ENCODE measurements around the gene ANAPC10.

The ANAPC10 gene

DNA sequence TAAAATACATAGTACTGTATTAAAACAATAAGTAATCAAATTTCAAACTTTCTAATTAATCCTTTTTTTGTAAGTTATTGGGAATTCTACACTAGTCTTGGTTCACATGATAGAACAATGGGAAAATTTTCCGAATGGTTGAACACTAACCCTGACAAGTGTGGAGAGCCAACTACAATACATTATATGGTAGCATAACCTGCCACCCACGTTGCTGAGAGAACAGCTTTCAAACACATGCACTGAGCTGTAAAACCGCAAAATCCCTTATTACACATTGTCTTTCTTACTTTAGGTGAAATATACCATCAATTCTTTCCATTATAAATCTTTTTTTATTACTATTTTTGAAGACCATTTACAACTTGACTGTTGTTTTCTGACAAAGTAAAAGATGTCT is 54.7 kb downstream of the ANAPC10 start:
- peak; percentile 18 for DNase-seq (ENCODE audit: low read depth)
- TF ChIP-seq, protein P1, sequence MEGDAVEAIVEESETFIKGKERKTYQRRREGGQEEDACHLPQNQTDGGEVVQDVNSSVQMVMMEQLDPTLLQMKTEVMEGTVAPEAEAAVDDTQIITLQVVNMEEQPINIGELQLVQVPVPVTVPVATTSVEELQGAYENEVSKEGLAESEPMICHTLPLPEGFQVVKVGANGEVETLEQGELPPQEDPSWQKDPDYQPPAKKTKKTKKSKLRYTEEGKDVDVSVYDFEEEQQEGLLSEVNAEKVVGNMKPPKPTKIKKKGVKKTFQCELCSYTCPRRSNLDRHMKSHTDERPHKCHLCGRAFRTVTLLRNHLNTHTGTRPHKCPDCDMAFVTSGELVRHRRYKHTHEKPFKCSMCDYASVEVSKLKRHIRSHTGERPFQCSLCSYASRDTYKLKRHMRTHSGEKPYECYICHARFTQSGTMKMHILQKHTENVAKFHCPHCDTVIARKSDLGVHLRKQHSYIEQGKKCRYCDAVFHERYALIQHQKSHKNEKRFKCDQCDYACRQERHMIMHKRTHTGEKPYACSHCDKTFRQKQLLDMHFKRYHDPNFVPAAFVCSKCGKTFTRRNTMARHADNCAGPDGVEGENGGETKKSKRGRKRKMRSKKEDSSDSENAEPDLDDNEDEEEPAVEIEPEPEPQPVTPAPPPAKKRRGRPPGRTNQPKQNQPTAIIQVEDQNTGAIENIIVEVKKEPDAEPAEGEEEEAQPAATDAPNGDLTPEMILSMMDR (conservative IDR thresholded peaks at IDR 0.05; ENCODE audit: low read depth, low read length) = no peak
- H3K4me3 ChIP-seq (ENCODE audit: low read length) = no peak overlapping the region

DNA sequence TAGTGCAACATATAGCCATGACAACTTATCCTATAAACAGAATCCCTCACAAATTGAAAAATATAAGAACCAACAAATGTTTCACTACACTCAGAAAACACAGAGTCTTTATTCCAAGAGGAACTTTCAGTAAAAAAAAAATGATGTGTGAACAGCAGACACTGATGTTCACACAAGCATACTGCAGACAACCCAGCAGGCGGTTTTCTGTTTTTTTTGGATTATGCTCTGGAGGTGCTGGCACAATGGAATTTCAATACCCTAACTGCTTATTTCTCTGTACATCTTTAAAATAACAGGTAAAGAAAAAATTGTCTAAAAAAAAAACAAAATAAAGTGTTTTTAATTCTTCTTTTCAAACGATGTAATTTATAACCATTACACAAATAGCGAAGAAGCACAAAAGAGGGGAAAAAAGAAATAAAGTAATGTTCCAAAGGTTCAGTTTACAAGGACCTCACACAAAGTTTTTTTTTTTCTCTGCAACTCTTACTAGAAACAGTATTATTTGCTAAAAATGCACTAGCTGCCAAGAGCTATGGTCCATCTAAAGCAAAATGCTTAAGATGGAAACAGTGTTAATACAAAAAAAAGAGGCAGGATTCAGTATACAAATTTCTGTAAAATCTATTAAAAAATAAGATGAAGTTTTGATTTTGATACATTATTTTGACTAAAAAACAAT is 55.3 kb downstream of the ANAPC10 start:
- no peak for DNase-seq (ENCODE audit: low read depth)
- TF ChIP-seq, protein P1 (conservative IDR thresholded peaks at IDR 0.05; ENCODE audit: low read depth, low read length) = no peak
- no peak overlapping the region for H3K4me3 ChIP-seq (ENCODE audit: low read length)

DNA sequence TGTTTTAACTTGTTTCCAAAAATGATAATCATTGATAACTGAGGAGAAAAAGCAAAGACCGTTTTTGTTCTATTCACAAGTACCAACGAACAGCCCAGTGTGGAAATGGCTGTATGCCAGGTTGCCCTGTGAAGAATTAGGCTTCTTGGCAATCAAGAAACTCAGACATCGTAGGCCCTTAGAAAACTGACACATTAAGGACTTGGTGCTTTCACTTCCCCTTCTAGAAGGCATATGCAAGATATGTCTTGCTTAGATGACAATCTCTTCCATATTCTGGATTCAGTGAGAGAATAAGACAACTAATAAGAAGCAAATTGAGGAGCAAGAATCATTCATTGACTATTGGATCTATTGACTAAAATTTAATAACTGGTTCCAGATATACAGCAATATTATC is 56.6 kb downstream of the ANAPC10 start:
- TF ChIP-seq, protein P1 (conservative IDR thresholded peaks at IDR 0.05; ENCODE audit: low read depth, low read length) = no peak
- no peak for DNase-seq (ENCODE audit: low read depth)
- no peak overlapping the region for H3K4me3 ChIP-seq (ENCODE audit: low read length)

DNA sequence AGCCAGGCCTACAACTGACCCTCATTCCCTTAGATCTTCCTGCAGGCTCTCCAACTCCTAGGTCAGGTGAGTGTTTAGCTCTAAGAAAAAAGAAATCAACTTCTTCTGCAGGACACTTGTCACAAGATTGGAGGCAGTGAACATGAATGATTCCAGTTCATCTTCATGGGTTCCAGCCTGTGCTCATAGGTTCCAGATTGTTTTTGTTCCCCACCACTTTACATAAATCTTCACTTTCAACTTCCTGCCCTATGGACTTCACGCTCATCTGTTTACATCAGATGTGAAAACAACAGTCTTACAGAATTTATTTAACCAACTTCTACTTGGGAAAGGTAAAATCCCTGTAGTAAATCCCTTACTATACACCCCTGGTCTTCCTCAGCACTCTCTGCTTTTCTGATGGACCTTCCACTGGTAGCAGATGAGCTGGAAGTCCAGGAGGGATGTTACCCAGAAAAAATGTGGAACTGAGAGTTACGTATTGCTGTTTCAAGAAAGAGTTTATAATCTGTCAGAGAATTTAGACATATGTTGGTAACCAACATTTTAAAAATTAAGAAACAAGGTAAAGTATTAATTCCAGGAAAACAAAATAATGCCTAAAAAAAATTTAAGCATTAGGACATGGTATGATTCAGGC is 62.4 kb downstream of the ANAPC10 start:
- H3K4me3 ChIP-seq (ENCODE audit: low read length) = no peak overlapping the region
- TF ChIP-seq, protein P1 (conservative IDR thresholded peaks at IDR 0.05; ENCODE audit: low read depth, low read length) = no peak
- DNase-seq (ENCODE audit: low read depth) = no peak

DNA sequence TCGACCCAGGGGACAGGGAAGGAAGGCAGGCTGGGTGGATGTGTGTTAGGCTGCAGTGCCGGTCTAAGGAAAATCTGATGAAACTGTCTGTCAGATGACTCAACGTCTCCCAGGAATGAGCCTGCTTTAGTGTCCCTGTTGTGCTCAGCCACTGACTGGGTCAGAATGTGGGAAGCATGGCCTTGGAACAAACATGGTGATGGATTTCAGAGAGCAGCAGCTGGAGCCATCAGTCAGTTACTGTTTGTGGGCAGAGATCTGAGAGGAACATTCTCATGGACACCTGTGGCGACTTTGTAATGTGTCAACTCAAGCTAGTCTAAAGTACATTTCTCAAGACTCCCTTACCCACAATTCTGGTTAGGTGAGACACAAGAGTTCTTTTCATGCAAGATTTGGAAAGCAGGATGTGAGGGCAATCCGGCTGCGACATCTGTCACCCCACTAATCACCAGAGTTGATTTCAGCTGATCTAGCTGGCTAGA is 63.2 kb downstream of the ANAPC10 start:
- no peak overlapping the region for H3K4me3 ChIP-seq (ENCODE audit: low read length)
- DNase-seq (ENCODE audit: low read depth) = peak; percentile 18
- TF ChIP-seq, protein P1 (conservative IDR thresholded peaks at IDR 0.05; ENCODE audit: low read depth, low read length) = no peak

DNA sequence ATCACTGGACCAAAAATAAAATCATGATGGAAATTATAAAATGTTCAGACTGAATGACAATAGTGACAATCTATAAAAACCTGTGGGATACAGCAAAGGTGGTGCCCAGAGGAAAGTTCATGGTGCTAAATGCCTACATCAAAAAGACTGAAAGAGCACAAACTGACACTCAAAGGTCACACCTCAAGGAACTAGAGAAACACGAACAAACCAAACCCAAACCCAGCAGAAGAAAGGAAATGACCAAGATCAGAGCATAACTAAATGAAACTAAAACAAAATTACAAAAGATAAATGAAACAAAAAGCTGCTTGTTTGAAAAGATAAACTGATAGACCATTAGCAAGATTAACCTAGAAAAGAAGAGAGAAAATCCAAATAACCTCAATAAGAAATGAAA is 78.7 kb downstream of the ANAPC10 start:
- no peak for DNase-seq (ENCODE audit: low read depth)
- TF ChIP-seq, protein P1 (conservative IDR thresholded peaks at IDR 0.05; ENCODE audit: low read depth, low read length) = no peak
- H3K4me3 ChIP-seq (ENCODE audit: low read length) = no peak overlapping the region

DNA sequence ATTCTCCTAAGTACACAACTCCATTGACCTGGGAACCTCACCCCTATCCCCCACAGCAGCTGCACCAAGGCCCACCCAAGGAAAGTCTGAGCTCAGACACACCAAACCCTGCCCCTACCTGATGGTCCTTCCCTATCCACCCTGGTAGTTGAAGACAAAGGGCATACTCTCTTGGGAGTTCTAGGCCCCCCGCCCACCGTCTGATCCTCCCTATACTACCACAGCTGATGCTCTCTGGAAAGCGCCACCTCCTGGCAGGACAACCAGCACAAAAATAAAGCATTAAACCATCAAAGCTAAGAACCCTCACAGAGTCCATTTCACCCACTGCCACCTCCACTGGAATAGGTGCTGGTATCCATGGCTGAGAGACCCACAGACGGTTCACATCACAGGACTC is 83.6 kb downstream of the ANAPC10 start:
- no peak overlapping the region for H3K4me3 ChIP-seq (ENCODE audit: low read length)
- TF ChIP-seq, protein P1 (conservative IDR thresholded peaks at IDR 0.05; ENCODE audit: low read depth, low read length) = no peak
- DNase-seq (ENCODE audit: low read depth) = no peak
